ENCODE data around the gene SAMD11. TPM values are rescaled to one million over a fixed set of nuclear protein-coding genes. Genes with fewer than 3 reads are reported as not detected.
"Not testable (repeated sequence)": the region's sequence is repeated elsewhere in the genome, so short reads cannot be mapped to it uniquely, and the experiment has no call there.

The SAMD11 gene
- total RNA-seq, 1 donor from 2014 or later = 2.0 TPM

DNA sequence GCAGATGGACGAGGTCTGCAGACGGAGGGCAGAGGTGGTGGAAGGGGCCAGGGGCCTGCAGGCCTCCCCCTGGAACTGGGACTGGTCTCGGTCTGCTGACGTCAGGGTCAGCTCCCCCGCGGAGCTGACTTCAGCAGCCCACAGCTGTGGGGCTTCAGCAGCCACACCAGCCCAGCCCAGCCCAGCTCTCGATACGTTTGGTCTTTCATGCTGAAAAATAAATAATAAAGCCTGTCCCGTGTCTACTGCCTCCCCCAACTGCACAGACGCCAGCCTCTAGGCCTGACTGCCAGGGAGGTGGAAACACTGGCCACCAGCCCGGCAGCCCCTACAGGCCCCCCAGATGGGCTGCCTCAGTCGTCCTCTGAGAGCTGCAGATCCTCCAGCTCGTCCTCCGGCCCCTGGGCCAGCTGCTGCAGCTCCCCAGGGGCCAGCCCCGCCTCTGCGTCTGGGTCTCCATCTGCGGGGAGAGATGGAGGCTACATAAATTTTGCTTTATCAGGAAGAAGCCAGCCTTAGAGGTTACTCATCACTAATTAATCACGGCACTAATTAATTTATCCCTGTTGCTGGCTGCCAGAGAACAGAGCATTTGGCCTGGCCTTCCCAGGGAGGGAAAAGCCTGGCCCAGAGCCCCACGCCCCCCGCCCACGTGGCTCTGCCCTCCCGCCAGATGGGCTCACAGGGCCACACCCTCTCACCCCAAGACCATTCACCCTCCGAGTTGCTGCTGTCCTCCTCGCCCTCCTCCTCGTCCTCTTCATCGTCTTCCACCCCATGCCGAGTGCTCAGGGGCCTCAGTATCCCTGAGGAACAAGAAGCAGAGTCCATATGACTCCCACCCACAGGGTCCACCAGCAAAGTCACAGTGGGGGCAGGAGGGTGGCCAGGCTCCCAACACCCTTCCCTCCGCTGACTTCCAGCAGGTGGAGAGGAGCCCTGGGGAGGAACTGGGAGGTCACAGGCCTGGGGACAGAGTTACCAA lies 20.9 kb downstream of the SAMD11 start:
- DNase-seq (ENCODE audit: extremely low read depth, low read depth, low spot score) = no peak

- DNase-seq (ENCODE audit: extremely low read depth, low read depth, low spot score) = no peak
These were observed 22.2 kb downstream of the SAMD11 start for GRCh38 chr1:945688-946556.

DNA sequence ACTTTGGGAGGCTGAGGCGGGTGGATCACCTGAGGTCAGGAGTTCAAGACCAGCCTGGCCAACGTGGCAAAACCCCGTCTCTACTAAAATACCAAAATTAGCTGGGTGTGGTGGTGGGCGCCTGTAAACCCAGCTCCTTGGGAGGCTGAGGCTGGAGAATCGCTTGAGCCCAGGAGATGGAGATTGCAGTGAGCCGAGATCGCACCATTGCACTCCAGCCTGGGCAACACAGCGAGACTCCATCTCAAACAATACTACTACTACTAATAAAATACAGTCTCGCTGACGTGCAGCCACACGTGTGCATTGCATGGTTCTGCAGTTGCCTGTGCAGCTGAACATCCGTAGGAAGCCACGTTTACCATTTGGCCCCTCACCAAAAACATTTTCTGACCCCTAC lies 23.1 kb downstream of the SAMD11 start:
- DNase-seq (ENCODE audit: extremely low read depth, low read depth, low spot score) = not testable (repeated sequence)

DNA sequence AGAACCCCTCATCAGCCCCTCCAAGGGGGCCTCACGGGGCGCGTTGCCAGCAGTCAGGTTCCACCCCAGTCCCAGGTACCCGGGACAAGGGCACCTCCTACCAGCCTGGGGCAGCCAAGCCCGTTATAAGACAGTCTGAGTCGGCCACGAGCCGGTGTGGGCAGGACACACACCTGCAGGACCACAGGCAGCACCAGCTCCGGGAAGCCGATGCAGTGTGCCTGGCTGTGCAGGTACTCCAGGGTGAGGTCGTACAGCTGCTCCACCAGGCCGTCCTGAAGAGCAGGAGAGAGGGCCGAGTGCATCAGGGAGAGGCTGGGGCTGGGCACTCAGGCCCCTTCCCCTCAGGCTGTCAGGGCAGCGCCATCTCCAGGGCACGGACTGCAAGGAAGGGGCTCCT lies 24.2 kb downstream of the SAMD11 start:
- no peak for DNase-seq (ENCODE audit: extremely low read depth, low read depth, low spot score)

DNA sequence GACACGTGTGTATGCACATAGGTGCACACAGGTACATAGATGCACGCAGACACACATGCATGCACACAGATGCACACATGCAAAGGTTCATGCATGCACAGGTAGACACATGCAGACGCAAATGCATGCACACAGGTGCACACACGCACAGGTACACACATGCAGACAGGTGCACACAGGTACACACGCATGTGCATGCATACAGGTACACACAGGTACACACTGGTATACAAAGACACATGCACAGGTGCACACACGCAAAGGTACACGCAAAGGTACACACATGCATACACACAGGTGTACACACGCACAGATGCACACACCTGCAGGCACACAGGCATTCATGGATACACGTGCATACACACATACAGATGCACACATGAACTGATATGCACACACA lies 26.5 kb downstream of the SAMD11 start:
- no peak for DNase-seq (ENCODE audit: extremely low read depth, low read depth, low spot score)

GRCh38 chr1:950881-951280 lies 27.2 kb downstream of the SAMD11 start:
- DNase-seq (ENCODE audit: extremely low read depth, low read depth, low spot score) = no peak

DNA sequence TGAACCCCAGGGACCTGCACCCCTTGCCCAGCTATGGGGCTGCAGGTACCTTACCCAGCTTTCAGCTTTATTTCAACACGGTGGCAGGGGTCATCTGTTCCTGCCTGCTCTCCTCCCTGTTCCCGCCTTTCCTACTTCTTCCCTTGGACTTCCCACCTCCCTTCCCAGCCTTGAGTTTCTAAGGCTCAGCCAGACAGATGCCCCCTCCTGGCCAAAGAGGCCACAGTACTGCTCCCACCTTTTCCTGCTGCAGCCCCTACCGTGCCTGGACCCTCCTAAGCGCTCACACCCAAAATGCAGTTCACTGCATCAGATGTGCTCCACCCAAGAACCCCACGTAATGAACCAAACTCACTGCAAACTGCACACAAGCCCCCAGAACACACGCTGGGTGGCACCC lies 27.6 kb downstream of the SAMD11 start:
- DNase-seq (ENCODE audit: extremely low read depth, low read depth, low spot score) = no peak

DNA sequence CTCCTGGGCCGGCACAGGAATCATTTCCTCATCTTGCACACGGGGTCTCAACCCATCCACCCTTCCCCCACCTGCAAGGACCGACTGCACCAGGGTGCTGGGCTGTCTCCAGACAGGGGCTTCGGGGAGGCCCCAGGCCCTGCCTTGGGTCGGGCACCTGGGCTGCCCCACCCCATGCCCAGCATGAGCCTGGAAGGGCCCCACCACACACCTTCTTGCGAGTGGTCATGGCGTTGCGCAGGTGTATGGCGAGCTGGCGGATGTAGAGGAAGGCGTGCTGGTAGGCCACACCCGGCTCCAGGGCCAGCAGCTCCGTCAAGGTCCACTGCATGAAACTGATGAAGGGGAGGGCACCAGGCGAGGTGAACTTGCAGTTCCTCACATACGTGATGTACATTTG lies 28.5 kb downstream of the SAMD11 start:
- DNase-seq (ENCODE audit: extremely low read depth, low read depth, low spot score) = no peak

DNA sequence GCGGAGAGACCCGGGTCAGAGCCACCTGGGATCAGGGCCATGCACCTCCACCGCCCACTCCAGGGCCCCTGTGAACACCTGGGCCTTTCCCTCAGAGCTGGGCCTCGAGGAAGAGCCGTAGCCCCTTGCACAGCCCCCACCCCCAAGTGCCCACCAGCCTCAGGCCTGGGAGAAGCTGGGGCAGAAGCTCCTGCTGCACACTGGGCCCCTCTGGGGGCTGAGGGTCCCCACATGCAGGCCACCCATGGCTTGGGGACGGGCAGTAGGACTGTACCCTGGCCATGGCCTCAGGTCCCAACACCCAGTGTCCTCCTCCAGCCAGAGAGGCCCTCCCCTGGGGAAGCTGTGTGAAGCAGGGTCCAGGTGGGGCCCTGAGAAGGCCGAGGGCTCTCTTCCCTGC lies 28.9 kb downstream of the SAMD11 start:
- DNase-seq (ENCODE audit: extremely low read depth, low read depth, low spot score) = no peak

DNA sequence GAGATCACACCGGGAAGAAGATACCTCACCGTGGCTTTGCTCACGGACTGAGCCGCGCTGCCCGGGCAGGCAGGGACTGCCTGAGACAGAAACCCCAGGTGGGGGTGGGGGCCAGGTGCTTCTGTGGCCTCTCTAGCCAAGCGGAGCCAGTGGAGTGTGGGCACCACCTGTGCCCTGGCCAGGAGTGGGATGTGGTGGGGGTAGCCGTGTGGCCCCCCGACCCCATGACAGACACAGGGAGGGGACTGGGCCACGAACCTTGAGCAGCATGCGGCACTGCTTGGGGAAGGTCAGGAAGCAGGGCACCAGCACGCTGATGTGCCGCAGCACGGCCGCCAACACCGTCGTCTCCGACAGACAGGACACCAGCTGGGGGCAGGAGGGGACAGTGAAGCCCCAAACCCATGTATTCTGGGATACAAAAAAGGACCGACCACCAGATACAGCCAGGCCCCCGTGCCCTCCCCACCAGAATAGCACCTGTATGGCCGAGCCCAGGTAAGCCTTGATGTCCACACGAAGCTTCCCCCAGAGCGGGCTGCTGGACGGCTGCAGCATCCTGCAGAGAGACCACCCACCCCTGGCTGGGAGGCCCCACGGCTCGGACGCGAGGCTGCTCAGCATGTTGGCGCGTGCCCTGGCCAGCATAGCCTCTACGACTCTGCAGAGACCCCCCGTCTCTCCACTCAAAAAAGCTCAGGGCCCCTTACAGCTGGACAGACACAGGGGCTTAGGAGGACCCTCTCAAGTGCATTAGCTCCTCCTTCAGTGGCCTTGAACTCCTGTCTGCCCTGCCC lies 30.0 kb downstream of the SAMD11 start:
- DNase-seq (ENCODE audit: extremely low read depth, low read depth, low spot score) = no peak

DNA sequence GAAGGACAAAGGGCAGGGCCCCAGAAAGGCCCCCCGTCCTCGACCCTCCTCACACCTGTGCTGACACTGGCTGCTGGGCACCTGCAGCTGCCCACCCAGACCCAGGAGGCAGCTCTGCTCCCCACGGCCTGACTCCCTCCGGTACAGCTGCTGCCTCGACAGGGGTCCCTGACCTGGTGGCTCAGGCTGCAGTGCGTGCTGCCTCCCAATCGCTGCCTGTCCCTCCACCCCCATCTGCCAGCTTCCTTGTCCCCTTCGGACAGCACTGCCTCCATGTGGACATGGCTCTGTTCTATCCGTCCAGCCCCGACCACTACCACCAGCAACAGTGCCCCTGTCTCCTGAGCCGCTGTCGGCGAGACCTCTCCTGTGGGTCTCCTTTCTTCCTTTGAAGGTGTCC lies 31.2 kb downstream of the SAMD11 start:
- no peak for DNase-seq (ENCODE audit: extremely low read depth, low read depth, low spot score)

GRCh38 chr1:955474-955873 lies 31.8 kb downstream of the SAMD11 start:
- no peak for DNase-seq (ENCODE audit: extremely low read depth, low read depth, low spot score)

GRCh38 chr1:956636-957035 lies 32.9 kb downstream of the SAMD11 start:
- no peak for DNase-seq (ENCODE audit: extremely low read depth, low read depth, low spot score)

- no peak for DNase-seq (ENCODE audit: extremely low read depth, low read depth, low spot score)
These were observed 35.4 kb downstream of the SAMD11 start, which contains the start of gene NOC2L for GRCh38 chr1:958823-959730. Gene NOC2L (minus strand): TSS chr1:959256. CDS start chr1:959240, 16 bp downstream.

DNA sequence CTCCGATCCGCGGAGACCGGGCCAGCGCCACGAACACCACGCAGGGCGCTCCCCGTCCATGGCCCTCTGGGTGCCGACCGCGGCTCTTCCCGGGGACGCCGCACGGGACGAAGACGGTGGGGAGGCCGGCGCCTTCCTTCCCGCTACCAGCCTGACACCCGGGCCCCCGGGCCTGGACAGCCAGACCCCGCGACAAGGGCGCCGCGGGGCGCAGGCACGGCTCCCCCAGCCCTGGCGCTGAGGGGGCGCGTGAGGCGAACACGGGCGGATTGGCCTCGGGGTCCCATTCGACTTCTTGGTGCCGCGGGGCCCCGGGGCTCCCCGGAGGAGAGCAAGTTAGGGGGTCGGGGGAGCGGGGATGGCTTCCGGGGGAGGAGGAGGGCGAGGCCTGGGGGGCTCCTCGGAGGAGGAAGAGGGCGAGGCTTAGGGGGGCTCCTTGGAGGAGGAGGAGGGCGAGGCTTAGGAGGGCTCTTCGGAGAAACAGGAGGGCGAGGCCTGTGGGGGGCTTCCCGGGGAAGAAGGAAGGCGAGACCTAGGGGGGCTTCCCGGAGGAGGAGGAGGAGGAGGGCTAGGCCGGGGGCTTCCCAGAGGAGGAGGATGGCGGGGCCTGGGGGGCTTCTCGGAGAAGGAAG lies 36.1 kb downstream of the SAMD11 start:
- DNase-seq (ENCODE audit: extremely low read depth, low read depth, low spot score) = no peak

DNA sequence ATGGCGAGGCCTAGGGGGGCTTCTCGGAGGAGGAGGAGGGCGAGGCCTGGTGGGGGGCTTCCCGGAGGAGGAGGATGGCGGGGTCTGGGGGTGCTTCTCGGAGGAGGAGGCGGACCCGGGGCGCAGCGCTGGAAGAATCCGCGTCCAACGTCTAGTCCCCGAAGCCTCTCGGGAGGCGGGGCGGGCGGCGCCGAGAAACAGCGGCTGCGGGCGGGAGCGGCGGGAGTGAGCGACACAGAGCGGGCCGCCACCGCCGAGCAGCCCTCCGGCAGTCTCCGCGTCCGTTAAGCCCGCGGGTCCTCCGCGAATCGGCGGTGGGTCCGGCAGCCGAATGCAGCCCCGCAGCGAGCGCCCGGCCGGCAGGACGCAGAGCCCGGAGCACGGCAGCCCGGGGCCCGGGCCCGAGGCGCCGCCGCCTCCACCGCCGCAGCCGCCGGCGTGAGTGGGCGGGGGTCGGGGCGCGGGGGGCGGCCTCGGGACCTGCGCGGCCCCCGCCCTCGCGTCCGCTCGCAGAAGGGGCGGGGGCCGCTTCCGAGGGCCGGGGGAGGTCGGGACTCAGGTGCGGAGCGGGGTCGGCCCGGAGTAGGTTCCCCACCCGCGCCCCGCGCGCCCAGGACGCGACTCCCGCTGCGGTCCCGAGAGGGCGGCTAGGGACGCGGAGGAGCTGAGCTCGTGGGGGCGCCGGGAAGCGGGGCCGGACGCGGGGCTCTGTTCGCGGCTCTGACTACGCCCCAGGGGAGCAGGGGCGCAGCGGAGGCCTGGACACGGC lies 36.8 kb downstream of the SAMD11 start, which contains the start of gene KLHL17:
Gene KLHL17 (plus strand): TSS at position 222 of the 769 bp plus-strand sequence. CDS start 110 bp downstream, at position 332.
- DNase-seq (ENCODE audit: extremely low read depth, low read depth, low spot score) = no peak

DNA sequence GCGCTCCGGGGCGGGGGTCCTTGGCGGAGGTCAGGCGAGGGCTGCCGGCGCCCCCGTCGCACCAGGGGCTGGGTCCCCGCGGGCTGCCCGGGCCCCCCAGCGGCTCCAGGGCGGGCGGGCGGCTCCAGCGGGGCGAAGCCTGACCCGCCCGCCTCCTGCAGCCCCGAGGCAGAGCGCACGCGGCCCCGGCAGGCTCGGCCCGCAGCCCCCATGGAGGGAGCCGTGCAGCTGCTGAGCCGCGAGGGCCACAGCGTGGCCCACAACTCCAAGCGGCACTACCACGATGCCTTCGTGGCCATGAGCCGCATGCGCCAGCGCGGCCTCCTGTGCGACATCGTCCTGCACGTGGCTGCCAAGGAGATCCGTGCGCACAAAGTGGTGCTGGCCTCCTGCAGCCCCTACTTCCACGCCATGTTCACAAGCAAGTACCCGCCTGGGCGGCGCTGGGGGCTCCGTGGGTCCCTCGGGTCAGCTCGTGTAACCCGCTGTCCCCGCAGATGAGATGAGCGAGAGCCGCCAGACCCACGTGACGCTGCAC lies 37.5 kb downstream of the SAMD11 start:
- no peak for DNase-seq (ENCODE audit: extremely low read depth, low read depth, low spot score)

Data from glomerular endothelial cell (primary cell).